Osteoblast (primary cell): ENCODE data around the gene PARG. TPM values are rescaled to one million over a fixed set of nuclear protein-coding genes. Genes with fewer than 3 reads are reported as not detected.
A peak's percentile ranks its signal among the peaks of the same experiment; 100 is the strongest.
"Not testable (repeated sequence)": the region's sequence is repeated elsewhere in the genome, so short reads cannot be mapped to it uniquely, and the experiment has no call there.

ENCODE experiments used
- DNase-seq: peaks from one replicate; pipeline ENCODE4 v3.0.0; 2011; ENCODE audit warnings: low spot score, mixed read lengths; ENCODE audit not compliant: insufficient read length; ENCODE audit errors: missing footprints
- H2AFZ ChIP-seq: 2 replicates; pipeline ENCODE4 v1.6.0; 2011; ENCODE audit warnings: mild to moderate bottlenecking, low read length
- H3K27ac ChIP-seq: 2 replicates; pipeline ENCODE4 v1.5.1; 2011; ENCODE audit warnings: mild to moderate bottlenecking, low read depth, low read length, moderate library complexity
- H3K27me3 ChIP-seq: 2 replicates; pipeline ENCODE4 v1.6.0; 2012; ENCODE audit warnings: mild to moderate bottlenecking, control low read depth, inconsistent platforms, low read length, moderate library complexity; ENCODE audit not compliant: insufficient read depth
- H3K36me3 ChIP-seq: 2 replicates; pipeline ENCODE4 v1.5.1; 2011; ENCODE audit warnings: mild to moderate bottlenecking, low read length, control low read depth, moderate library complexity; ENCODE audit not compliant: insufficient read depth
- H3K4me1 ChIP-seq: 2 replicates; pipeline ENCODE4 v1.5.1; 2011; ENCODE audit warnings: mild to moderate bottlenecking, low read length, control low read depth, moderate library complexity; ENCODE audit not compliant: insufficient read depth
- H3K4me2 ChIP-seq: 2 replicates; pipeline ENCODE4 v1.6.0; 2011; ENCODE audit warnings: mild to moderate bottlenecking, low read length; ENCODE audit not compliant: insufficient read depth
- H3K4me3 ChIP-seq: fragments of 200-600 bp; sonication (generic); 3 replicates; pipeline ENCODE4 v1.5.1; 2012; ENCODE audit warnings: mild to moderate bottlenecking, low read length, inconsistent platforms; ENCODE audit not compliant: insufficient read depth
- H3K79me2 ChIP-seq: 2 replicates; pipeline ENCODE4 v1.6.0; 2012; ENCODE audit warnings: mild to moderate bottlenecking, low read length, control low read depth, inconsistent platforms; ENCODE audit not compliant: insufficient read depth
- H3K9me3 ChIP-seq: 2 replicates; pipeline ENCODE4 v1.5.1; 2011; ENCODE audit warnings: low read depth, low read length, control low read depth
- H4K20me1 ChIP-seq: 2 replicates; pipeline ENCODE4 v1.6.0; 2012; ENCODE audit warnings: mild to moderate bottlenecking, low read length, control low read depth; ENCODE audit not compliant: insufficient read depth
- total RNA-seq: library from RNA; depleted of rRNA; stranded (reverse); fragments of >200 nt; gene quantifications from 2 replicates; pipeline ENCODE4 v1.2.3, GENCODE V29; 2012

PARG gene
- 30.6 and 33.7 TPM in 2 replicates for total RNA-seq

- Histone ChIP-seq H3K79me2 (peaks cover 58% of the 10 kb centered on the region), H2AFZ (peak within 1 kb of the TSS; percentile 87), H3K4me3 (peak within 1 kb of the TSS; percentile 87), H3K27ac (peak within 1 kb of the TSS; percentile 77), H3K4me2 (peak within 1 kb of the TSS; percentile 91), H3K4me1 (peaks cover 17% of the 10 kb centered on the region)
- not testable (repeated sequence) for H3K27me3 ChIP-seq, H4K20me1 ChIP-seq, H3K9me3 ChIP-seq, DNase-seq, H3K36me3 ChIP-seq
These were observed at the start of gene PARG, which contains the start of gene TIMM23B for GRCh38 chr10:49941447-49942338. TSS of gene PARG (minus strand) at chr10:49942027. CDS start at chr10:49941725, 302 bp downstream. TSS of gene TIMM23B (plus strand) at chr10:49942053. CDS start at chr10:49942195, 142 bp downstream.

GRCh38 chr10:49988376-49988775 is 46.5 kb upstream of the PARG start, which contains the start of gene AGAP6:
TSS of gene AGAP6 (plus strand) at chr10:49988406. CDS start at chr10:49988716, 310 bp downstream.
- H3K27me3 ChIP-seq, H3K4me1 ChIP-seq, H3K4me3 ChIP-seq, H3K36me3 ChIP-seq, DNase-seq, H4K20me1 ChIP-seq, H3K79me2 ChIP-seq, H3K27ac ChIP-seq, H2AFZ ChIP-seq, H3K9me3 ChIP-seq, H3K4me2 ChIP-seq: not testable (repeated sequence)

GRCh38 chr10:49987207-49987606 is 45.4 kb upstream of the PARG start:
- H3K27ac ChIP-seq, H3K4me1 ChIP-seq, DNase-seq, H3K4me2 ChIP-seq, H2AFZ ChIP-seq, H3K36me3 ChIP-seq, H3K4me3 ChIP-seq, H3K9me3 ChIP-seq, H3K27me3 ChIP-seq, H4K20me1 ChIP-seq, H3K79me2 ChIP-seq: not testable (repeated sequence)

GRCh38 chr10:49977756-49978155 is 35.9 kb upstream of the PARG start:
- not testable (repeated sequence) for H3K27ac ChIP-seq, H3K27me3 ChIP-seq, H2AFZ ChIP-seq, DNase-seq, H3K4me2 ChIP-seq, H3K36me3 ChIP-seq, H3K4me1 ChIP-seq, H4K20me1 ChIP-seq, H3K79me2 ChIP-seq, H3K4me3 ChIP-seq, H3K9me3 ChIP-seq

GRCh38 chr10:49972094-49972493 is 30.3 kb upstream of the PARG start:
- H3K4me3 ChIP-seq, H3K27ac ChIP-seq, H4K20me1 ChIP-seq, H3K9me3 ChIP-seq, H3K27me3 ChIP-seq, H3K4me2 ChIP-seq, H2AFZ ChIP-seq, H3K36me3 ChIP-seq, H3K79me2 ChIP-seq, H3K4me1 ChIP-seq, DNase-seq: not testable (repeated sequence)

GRCh38 chr10:49971466-49971865 is 29.6 kb upstream of the PARG start:
- not testable (repeated sequence) for H3K36me3 ChIP-seq, H3K9me3 ChIP-seq, H3K79me2 ChIP-seq, H3K4me2 ChIP-seq, H2AFZ ChIP-seq, H3K4me1 ChIP-seq, H3K27me3 ChIP-seq, H4K20me1 ChIP-seq, DNase-seq, H3K4me3 ChIP-seq, H3K27ac ChIP-seq

GRCh38 chr10:49970331-49970857 is 28.6 kb upstream of the PARG start:
- not testable (repeated sequence) for H3K36me3 ChIP-seq, H3K79me2 ChIP-seq, H3K27ac ChIP-seq, H3K4me1 ChIP-seq, H3K9me3 ChIP-seq, H4K20me1 ChIP-seq, H3K27me3 ChIP-seq, H3K4me3 ChIP-seq, H2AFZ ChIP-seq, DNase-seq, H3K4me2 ChIP-seq
